Ascending aorta (tissue), 2 donors: ENCODE data around the gene SIVA1. TPM values are rescaled to one million over a fixed set of nuclear protein-coding genes. Genes with fewer than 3 reads are reported as not detected.

Experiments
- DNase-seq, 2 donors: peaks; one replicate each; pipeline ENCODE4 v3.0.0-alpha.2; 2019; ENCODE audit warnings: low spot score in 2 of 2
- H3K27ac ChIP-seq, 2 donors: fragments of 200-600 bp; sonication (generic); one replicate each; pipeline ENCODE4 v1.5.1; 2016 to 2017; ENCODE audit warnings: mild to moderate bottlenecking in 1 of 2
- H3K27me3 ChIP-seq: fragments of 200-600 bp; sonication (generic); one replicate; pipeline ENCODE4 v1.5.1; 2017
- H3K36me3 ChIP-seq, 2 donors: fragments of 200-600 bp; sonication (generic); one replicate each; pipeline ENCODE4 v1.5.1; 2016
- H3K4me1 ChIP-seq, 2 donors: fragments of 200-600 bp; sonication (generic); one replicate each; pipeline ENCODE4 v1.5.1; 2016 to 2017; ENCODE audit warnings: mild to moderate bottlenecking in 1 of 2
- H3K4me3 ChIP-seq, 2 donors: fragments of 200-600 bp; sonication (generic); one replicate each; pipeline ENCODE4 v1.5.1; 2016 to 2017; ENCODE audit warnings: mild to moderate bottlenecking in 1 of 2
- H3K9me3 ChIP-seq, 2 donors: fragments of 200-600 bp; sonication (generic); one replicate each; pipeline ENCODE4 v1.5.1; 2016
- intact Hi-C: fragments of 100-400 bp; cut with DNase I; formaldehyde crosslinking; loops from one replicate; pipeline ENCODE4 v1.15.1; 2023
- total RNA-seq: library from RNA; depleted of rRNA; stranded (reverse); fragments of >200 nt; gene quantifications from one replicate; pipeline ENCODE4 v1.1.0, GENCODE V29; 2016
- TF ChIP-seq, protein P1 (sequence below), 3 experiments: fragments of 200-600 bp in 2 of 3; fragments of 450-650 bp in 1 of 3; sonication (generic) in 2 of 3; IDR thresholded peaks; one replicate each; pipeline ENCODE4 v1.5.1; 2016 to 2019; ENCODE audit warnings: antibody characterized with exemption in 3 of 3, mild to moderate bottlenecking in 1 of 3, moderate library complexity in 1 of 3

The SIVA1 gene
- total RNA-seq, 1 donor from 2014 or later, result 410 TPM

DNA sequence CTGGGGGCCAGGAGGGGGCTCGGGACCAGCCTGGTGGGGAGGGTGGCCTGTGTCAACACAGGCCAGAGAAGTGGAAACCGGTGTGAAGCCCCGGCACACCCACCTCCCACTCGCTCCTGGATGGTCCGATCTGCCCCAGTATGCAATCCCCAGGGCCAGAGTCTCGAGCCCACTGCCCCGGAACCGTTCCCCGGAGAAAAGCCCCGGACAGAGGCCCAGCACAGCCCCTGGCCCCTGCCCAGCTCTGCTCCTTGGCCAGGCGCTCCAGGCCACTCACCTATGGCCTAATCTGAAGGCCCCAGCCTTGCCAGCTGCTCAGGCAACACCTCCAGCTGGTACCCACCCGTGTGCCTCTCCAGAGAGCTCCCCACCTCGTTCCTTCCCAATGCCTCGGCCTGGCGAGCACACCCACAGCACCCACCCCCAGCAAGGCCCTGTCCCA, 24.9 kb downstream of the SIVA1 start:
- Histone ChIP-seq H3K9me3 (no peaks in the 10 kb centered on the region), H3K4me1 (no peaks in the 10 kb centered on the region), H3K27me3 (no peaks in the 10 kb centered on the region), H3K36me3 (peaks cover 56 to 57% of the 10 kb centered on the region in 2 donors), H3K27ac (no peak overlapping the region), H3K4me3 (no peak overlapping the region)
- intact Hi-C loops, result no loop called here
- TF ChIP-seq, protein P1, sequence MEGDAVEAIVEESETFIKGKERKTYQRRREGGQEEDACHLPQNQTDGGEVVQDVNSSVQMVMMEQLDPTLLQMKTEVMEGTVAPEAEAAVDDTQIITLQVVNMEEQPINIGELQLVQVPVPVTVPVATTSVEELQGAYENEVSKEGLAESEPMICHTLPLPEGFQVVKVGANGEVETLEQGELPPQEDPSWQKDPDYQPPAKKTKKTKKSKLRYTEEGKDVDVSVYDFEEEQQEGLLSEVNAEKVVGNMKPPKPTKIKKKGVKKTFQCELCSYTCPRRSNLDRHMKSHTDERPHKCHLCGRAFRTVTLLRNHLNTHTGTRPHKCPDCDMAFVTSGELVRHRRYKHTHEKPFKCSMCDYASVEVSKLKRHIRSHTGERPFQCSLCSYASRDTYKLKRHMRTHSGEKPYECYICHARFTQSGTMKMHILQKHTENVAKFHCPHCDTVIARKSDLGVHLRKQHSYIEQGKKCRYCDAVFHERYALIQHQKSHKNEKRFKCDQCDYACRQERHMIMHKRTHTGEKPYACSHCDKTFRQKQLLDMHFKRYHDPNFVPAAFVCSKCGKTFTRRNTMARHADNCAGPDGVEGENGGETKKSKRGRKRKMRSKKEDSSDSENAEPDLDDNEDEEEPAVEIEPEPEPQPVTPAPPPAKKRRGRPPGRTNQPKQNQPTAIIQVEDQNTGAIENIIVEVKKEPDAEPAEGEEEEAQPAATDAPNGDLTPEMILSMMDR (IDR thresholded peaks at IDR 0.05), result no peak
- no peak for DNase-seq

DNA sequence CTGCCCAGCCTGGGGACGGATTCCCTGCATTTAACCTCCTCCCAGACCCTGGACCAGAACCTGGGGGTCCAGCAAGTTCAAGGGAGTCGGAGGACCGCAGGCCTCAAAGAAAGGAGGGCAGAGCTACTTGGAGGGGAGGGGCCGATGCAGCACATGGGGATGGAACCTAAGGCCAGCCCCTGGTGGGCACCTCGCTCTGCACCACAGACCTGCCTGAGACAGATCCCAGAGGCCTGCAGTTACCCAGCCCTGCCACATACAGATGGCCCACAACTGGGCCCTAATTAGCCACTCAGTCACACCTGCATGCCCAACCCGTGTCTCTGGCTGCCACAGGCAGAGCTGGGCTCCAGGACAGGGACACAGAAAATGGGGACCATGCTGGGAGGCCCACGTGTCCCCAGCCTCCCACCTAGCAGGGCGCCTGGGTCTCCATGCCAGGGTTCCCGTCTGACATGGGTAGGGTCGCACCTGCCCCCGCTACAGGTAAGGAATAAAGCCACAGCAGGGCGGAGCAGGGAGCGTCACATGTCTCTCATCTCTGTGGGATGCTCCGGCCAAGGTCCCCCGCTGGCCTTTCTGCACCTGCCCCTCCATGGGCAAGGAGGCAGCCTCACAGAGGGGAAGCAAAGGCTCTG, 25.9 kb downstream of the SIVA1 start:
- Histone ChIP-seq H3K27me3 (no peaks in the 10 kb centered on the region), H3K4me3 (no peak overlapping the region), H3K27ac (no peak overlapping the region), H3K36me3 (peaks cover 46 to 48% of the 10 kb centered on the region in 2 donors), H3K9me3 (no peaks in the 10 kb centered on the region), H3K4me1 (no peaks in the 10 kb centered on the region)
- intact Hi-C loops, result no loop called here
- TF ChIP-seq, protein P1 (IDR thresholded peaks at IDR 0.05), result no peak
- DNase-seq, result no peak

GRCh38 chr14:104779776-104780512, 27.0 kb downstream of the SIVA1 start:
- Histone ChIP-seq H3K4me3 (no peak overlapping the region), H3K27ac (no peak overlapping the region), H3K36me3 (peaks cover 36 to 39% of the 10 kb centered on the region in 2 donors), H3K4me1 (peaks cover 0 to under 1% of the 10 kb centered on the region in 2 donors), H3K27me3 (no peaks in the 10 kb centered on the region), H3K9me3 (no peaks in the 10 kb centered on the region)
- TF ChIP-seq, protein P1 (IDR thresholded peaks at IDR 0.05), result no peak
- DNase-seq, result no peak
- intact Hi-C loops, result no loop called here

DNA sequence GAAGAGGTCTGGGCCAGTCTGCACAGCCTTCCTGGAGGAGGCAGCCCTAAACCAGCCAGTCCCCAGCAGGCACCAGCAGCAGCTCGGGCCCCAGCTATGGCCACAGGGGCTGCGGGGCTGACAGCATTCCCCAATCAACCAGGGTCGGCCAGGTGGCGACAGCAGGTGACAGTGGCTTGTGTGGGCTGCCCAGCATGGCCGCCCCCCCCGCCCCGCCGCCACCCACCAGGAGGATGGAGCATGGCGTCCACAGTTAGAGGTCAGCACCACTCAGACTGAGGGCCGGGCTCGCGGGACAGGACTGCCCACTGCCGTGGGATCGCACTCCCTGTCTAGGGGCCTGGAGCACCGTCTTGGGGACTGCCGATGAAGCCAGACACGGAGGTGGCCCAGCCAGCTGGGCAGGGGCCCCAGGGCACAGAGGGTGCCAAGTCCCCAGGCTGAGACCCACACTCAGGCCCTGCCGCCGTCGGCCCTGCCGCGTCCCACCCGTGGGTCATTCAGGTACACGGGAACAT, 27.6 kb downstream of the SIVA1 start:
- TF ChIP-seq, protein P1 (IDR thresholded peaks at IDR 0.05), result no peak
- Histone ChIP-seq H3K9me3 (no peaks in the 10 kb centered on the region), H3K4me3 (no peak overlapping the region), H3K36me3 (peaks cover 31 to 32% of the 10 kb centered on the region in 2 donors), H3K4me1 (peaks cover 0 to 4% of the 10 kb centered on the region in 2 donors), H3K27ac (no peak overlapping the region), H3K27me3 (no peaks in the 10 kb centered on the region)
- DNase-seq, result no peak
- intact Hi-C loops, result no loop called here

DNA sequence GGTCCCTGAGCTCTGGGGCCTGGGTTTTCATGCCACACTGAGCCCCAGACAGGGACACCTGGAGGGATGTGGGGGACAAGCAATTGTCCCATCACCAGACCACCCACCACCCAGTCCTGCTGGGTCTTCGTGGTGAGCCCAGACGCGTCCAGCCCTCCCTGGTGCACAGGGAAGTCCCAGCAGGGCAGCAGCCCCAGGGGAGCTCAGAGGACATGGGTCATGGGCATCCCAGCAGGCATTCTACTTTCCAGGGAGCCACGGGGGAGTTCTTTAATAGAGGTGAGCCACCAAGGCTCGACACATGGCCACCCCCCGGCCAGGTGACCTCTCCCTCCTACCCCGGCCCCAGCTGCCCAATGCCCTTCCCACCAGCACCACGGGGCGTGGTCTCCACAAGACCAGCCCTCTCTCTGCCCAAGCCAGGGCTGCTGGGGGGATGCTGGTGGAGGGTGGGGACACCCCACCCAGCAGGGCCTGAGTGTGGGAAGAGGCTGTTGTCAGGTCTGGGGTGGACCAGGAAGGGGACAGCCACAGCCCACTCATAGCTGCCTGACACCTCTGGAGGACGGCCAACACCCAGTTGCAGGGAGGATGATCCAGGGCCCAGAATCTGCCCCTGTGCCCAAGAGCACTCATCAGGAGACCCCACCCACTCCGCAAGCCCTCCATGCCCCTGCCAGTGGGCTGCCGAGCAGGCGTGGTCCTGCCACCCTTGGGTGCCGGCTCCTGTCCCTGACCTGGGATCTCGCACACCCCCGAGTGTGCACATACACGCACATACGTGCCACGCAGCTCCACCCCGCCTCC, 28.5 kb downstream of the SIVA1 start:
- H3K27ac ChIP-seq, result no peak overlapping the region
- TF ChIP-seq, protein P1 (IDR thresholded peaks at IDR 0.05), result no peak
- H3K4me3 ChIP-seq, result no peak overlapping the region
- no peaks in the 10 kb centered on the region for H3K9me3 ChIP-seq
- H3K36me3 ChIP-seq, result peaks cover 25 to 27% of the 10 kb centered on the region in 2 donors
- intact Hi-C loops, result no loop called here
- peaks cover 5% of the 10 kb centered on the region in 2 donors for H3K4me1 ChIP-seq
- DNase-seq, result no peak
- H3K27me3 ChIP-seq, result no peaks in the 10 kb centered on the region
